Measurements from ENCODE around the gene GDPD4.

Gene GDPD4

GRCh38 chr11:77203901-77204753, 97.4 kb downstream of the GDPD4 start:
- TF ChIP-seq, protein P1, sequence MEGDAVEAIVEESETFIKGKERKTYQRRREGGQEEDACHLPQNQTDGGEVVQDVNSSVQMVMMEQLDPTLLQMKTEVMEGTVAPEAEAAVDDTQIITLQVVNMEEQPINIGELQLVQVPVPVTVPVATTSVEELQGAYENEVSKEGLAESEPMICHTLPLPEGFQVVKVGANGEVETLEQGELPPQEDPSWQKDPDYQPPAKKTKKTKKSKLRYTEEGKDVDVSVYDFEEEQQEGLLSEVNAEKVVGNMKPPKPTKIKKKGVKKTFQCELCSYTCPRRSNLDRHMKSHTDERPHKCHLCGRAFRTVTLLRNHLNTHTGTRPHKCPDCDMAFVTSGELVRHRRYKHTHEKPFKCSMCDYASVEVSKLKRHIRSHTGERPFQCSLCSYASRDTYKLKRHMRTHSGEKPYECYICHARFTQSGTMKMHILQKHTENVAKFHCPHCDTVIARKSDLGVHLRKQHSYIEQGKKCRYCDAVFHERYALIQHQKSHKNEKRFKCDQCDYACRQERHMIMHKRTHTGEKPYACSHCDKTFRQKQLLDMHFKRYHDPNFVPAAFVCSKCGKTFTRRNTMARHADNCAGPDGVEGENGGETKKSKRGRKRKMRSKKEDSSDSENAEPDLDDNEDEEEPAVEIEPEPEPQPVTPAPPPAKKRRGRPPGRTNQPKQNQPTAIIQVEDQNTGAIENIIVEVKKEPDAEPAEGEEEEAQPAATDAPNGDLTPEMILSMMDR (IDR thresholded peaks at IDR 0.05; ENCODE audit: poor library complexity, severe bottlenecking) = no peak
- ATAC-seq (ENCODE audit: low read depth) (no peak), DNase-seq (ENCODE audit: low spot score) (no peak)
- H3K4me3 ChIP-seq (ENCODE audit: severe bottlenecking) = no peak overlapping the region
- H3K27ac ChIP-seq (ENCODE audit: poor library complexity, severe bottlenecking) = no peak overlapping the region
- H3K4me1 ChIP-seq (ENCODE audit: insufficient read depth, poor library complexity, severe bottlenecking) = no peaks in the 10 kb centered on the region
- H3K27me3 ChIP-seq (ENCODE audit: insufficient read depth, poor library complexity, severe bottlenecking) = no peaks in the 10 kb centered on the region
- no peaks in the 10 kb centered on the region for H3K36me3 ChIP-seq (ENCODE audit: low read depth)
- H3K9me3 ChIP-seq (ENCODE audit: severe bottlenecking) = no peaks in the 10 kb centered on the region

DNA sequence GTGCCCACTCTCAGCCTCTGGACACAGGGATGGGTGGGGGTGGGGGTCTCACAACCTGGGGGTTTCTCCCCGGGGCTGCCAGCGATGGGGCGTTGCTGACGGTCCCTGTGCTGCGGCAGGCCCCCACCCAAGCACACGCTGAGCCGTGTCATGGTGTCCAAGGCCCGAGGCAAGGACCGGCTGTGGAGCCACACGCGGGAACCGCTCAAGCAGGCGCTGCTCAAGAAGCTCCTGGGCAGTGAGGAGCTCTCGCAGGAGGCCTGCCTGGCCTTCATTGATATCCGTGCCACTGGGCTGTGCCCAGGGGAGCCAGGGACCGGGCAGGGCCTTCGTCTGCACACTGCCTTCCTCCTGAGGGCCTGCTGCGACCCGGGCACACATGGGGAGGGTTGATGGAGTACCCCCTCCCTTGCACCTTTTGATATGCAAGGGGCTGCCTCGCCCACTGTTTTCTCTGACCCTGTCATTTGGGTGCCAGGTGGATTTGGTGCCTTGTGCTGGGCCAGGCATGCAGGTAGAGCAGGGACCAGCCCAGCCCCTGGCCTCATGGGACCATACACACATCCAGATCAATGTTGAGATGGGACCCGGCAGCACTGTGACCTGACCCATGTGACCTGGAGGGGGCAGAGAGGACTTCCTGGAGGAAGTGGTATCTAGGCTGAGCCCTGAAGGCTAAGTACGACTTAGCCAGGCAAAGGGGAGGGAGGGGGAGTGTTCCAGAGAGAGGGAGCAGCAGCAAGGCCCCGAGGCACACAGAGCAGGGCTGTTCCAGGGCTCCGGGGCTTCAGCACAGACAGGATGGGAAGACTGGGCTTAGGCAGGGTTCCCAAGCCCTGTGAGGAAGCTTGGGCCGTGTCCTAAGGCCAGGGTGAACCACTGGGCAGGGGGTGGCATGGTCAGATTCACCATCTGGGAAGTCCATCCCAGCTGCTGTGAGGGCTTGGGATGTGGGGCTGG, 98.3 kb downstream of the GDPD4 start:
- Histone ChIP-seq H3K9me3 (ENCODE audit: severe bottlenecking) (no peaks in the 10 kb centered on the region), H3K36me3 (ENCODE audit: low read depth) (no peaks in the 10 kb centered on the region), H3K4me3 (ENCODE audit: severe bottlenecking) (no peak overlapping the region), H3K27me3 (ENCODE audit: insufficient read depth, poor library complexity, severe bottlenecking) (no peaks in the 10 kb centered on the region), H3K4me1 (ENCODE audit: insufficient read depth, poor library complexity, severe bottlenecking) (no peaks in the 10 kb centered on the region), H3K27ac (ENCODE audit: poor library complexity, severe bottlenecking) (no peak overlapping the region)
- DNase-seq (ENCODE audit: low spot score) (peak; percentile 47), ATAC-seq (ENCODE audit: low read depth) (no peak)
- TF ChIP-seq, protein P1 (IDR thresholded peaks at IDR 0.05; ENCODE audit: poor library complexity, severe bottlenecking) = no peak

DNA sequence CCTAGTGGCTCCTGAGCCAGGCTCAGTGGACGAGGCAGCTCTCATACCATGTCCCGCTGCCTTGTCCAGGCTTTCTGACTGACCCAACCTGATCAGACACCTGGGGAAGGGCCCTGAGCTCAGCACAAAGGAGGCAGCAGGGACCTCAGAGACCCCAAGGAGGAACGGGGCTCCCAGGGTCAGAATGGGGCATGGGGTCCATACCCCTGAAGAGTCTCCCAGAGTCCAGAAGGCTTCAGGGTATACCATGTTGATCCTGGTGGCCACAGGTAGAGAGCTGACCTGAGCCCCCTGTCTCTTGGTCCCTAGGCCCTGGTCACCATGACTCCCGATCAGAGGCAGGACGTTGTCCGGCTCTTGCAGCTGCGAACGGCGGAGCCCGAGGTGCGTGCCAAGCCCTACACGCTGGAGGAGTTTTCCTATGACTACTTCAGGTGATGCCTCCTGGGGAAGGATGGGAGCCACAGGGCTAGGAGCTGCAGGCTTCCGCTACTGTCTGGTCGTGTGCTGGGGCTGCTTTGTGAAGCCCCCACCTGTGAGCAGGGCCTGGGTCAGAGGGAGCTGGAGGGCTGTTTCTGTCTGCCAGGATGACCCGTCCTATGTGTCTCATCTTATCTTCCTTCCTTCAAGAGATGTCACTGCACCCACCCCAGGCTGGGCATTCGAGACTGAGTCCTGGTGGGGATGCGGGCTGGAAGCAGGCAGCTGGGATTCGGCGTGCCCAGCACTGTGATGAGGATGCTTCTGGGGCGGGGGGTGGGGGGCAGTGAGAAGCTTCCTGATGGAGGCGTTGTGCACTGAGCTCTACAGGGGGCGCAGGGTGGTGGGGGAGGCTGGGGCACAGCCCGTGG, 99.3 kb downstream of the GDPD4 start:
- Histone ChIP-seq H3K9me3 (ENCODE audit: severe bottlenecking) (no peaks in the 10 kb centered on the region), H3K27me3 (ENCODE audit: insufficient read depth, poor library complexity, severe bottlenecking) (no peaks in the 10 kb centered on the region), H3K27ac (ENCODE audit: poor library complexity, severe bottlenecking) (no peak overlapping the region), H3K4me3 (ENCODE audit: severe bottlenecking) (no peak overlapping the region), H3K36me3 (ENCODE audit: low read depth) (no peaks in the 10 kb centered on the region), H3K4me1 (ENCODE audit: insufficient read depth, poor library complexity, severe bottlenecking) (no peaks in the 10 kb centered on the region)
- TF ChIP-seq, protein P1 (IDR thresholded peaks at IDR 0.05; ENCODE audit: poor library complexity, severe bottlenecking) = no peak
- no peak for DNase-seq (ENCODE audit: low spot score)
- no peak for ATAC-seq (ENCODE audit: low read depth)

DNA sequence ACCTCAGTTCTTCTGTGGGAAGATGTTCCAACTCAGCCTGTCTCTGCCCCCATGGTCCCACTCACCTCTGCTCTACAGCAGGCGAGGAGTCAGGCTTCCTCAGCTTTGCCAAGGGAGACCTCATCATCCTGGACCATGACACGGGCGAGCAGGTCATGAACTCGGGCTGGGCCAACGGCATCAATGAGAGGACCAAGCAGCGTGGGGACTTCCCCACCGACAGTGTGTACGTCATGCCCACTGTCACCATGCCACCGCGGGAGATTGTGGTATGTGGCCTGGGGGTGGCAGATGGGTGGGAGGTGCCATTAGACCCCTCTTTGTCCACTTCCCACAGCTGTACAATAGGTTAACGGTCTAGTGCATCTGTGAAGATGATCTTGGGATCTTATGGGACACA, 100.1 kb downstream of the GDPD4 start:
- peak; percentile 39 for DNase-seq (ENCODE audit: low spot score)
- H3K27ac ChIP-seq (ENCODE audit: poor library complexity, severe bottlenecking) = no peak overlapping the region

More for the DNA sequence above, 100.1 kb downstream of the GDPD4 start:
- Histone ChIP-seq H3K4me3 (ENCODE audit: severe bottlenecking) (no peak overlapping the region), H3K9me3 (ENCODE audit: severe bottlenecking) (no peaks in the 10 kb centered on the region), H3K4me1 (ENCODE audit: insufficient read depth, poor library complexity, severe bottlenecking) (no peaks in the 10 kb centered on the region), H3K36me3 (ENCODE audit: low read depth) (no peaks in the 10 kb centered on the region), H3K27me3 (ENCODE audit: insufficient read depth, poor library complexity, severe bottlenecking) (no peaks in the 10 kb centered on the region)
- TF ChIP-seq, protein P1 (IDR thresholded peaks at IDR 0.05; ENCODE audit: poor library complexity, severe bottlenecking) = no peak
- ATAC-seq (ENCODE audit: low read depth) = no peak

Measured in RWPE2 (cell line).